Spleen (tissue), 11 donors: ENCODE results near the gene UNC13B. TPM values are rescaled to one million over a fixed set of nuclear protein-coding genes. Genes with fewer than 3 reads are reported as not detected.

Experiments
- DNase-seq: peaks from one replicate; pipeline ENCODE4 v3.0.0-alpha.2; 2020
- H3K27ac ChIP-seq, 8 donors: fragments of 200-600 bp; sonication (generic) in 7 of 8; 1 replicate in 4 of 8; 2 replicates in 4 of 8; pipeline versions ENCODE4 v1.5.0 to v1.8.0; 2016 to 2021; ENCODE audit warnings: inconsistent platforms in 4 of 8, mild to moderate bottlenecking in 4 of 8, moderate library complexity in 1 of 8
- H3K27me3 ChIP-seq, 7 donors: fragments of 200-600 bp; sonication (generic) in 6 of 7; replicated peaks in 1 of 7; 1 replicate in 4 of 7; 2 replicates in 3 of 7; pipeline versions ENCODE4 v1.5.0 to v1.8.0; 2016 to 2021; ENCODE audit warnings: inconsistent platforms in 3 of 7, mild to moderate bottlenecking in 1 of 7
- H3K36me3 ChIP-seq, 6 donors: fragments of 200-600 bp; sonication (generic) in 5 of 6; 1 replicate in 4 of 6; 2 replicates in 2 of 6; pipeline versions ENCODE4 v1.5.0 to v1.8.0; 2016 to 2021; ENCODE audit warnings: inconsistent platforms in 2 of 6
- H3K4me1 ChIP-seq, 6 donors: fragments of 200-600 bp; sonication (generic) in 5 of 6; 1 replicate in 3 of 6; 2 replicates in 3 of 6; pipeline versions ENCODE4 v1.5.0 to v1.8.0; 2016 to 2021; ENCODE audit warnings: inconsistent platforms in 3 of 6
- H3K4me3 ChIP-seq, 8 donors: fragments of 200-600 bp; sonication (generic) in 7 of 8; 1 replicate in 4 of 8; 2 replicates in 4 of 8; pipeline versions ENCODE4 v1.5.0 to v1.8.0; 2016 to 2021; ENCODE audit warnings: inconsistent platforms in 4 of 8, mild to moderate bottlenecking in 4 of 8, moderate library complexity in 2 of 8
- H3K9me3 ChIP-seq, 8 donors: fragments of 200-600 bp; sonication (generic) in 7 of 8; 1 replicate in 4 of 8; 2 replicates in 4 of 8; pipeline versions ENCODE4 v1.5.0 to v1.8.0; 2016 to 2021; ENCODE audit warnings: inconsistent platforms in 4 of 8
- POLR2A ChIP-seq, 3 donors: fragments of 450-650 bp; IDR thresholded peaks; one replicate each; pipeline ENCODE4 v1.5.1; 2017; ENCODE audit warnings: antibody characterized with exemption in 3 of 3, mild to moderate bottlenecking in 1 of 3
- POLR2AphosphoS5 ChIP-seq, 3 donors: sonication (generic); formaldehyde crosslinking; IDR thresholded peaks; one replicate each; pipeline ENCODE4 v1.5.1; 2017; ENCODE audit warnings: antibody characterized with exemption in 3 of 3
- WGBS, 5 donors: extraction: QIAGEN DNeasy Blood & Tissue Kit in 3 of 5; methylation state at CpG; one replicate each; pipeline versions ENCODE4 v1.1.5 to v1.1.7; 2013 to 2018; 5-methylcytosine and 5-hydroxymethylcytosine counted together
- intact Hi-C: fragments of 100-400 bp; cut with DNase I; formaldehyde crosslinking; loops from one replicate; pipeline ENCODE4 v1.15.0; 2023; ENCODE audit warnings: low total_unique reads
- polyA plus RNA-seq, 3 donors: library from polyadenylated mRNA; stranded (reverse); fragments of 200-250 nt; gene quantifications; one replicate each; pipeline ENCODE4 v1.2.1, GENCODE V29; 2013
- total RNA-seq, 7 donors: library from RNA; depleted of rRNA in 3 of 7; stranded (reverse); fragments of >200 nt in 3 of 7; fragmentation: NEBNext Ultra II Directional in 4 of 7; extraction: Animal tissue kit (Norgen Biotek cat#: 25700) in 4 of 7; gene quantifications; one replicate each; pipeline versions ENCODE4 v1.1.0 to v1.2.1, GENCODE V29; 2016 to 2021
- TF ChIP-seq, protein P1 (sequence below), 11 experiments: fragments of 200-600 bp in 7 of 11; fragments of 450-650 bp in 4 of 11; sonication (generic) in 4 of 11; IDR thresholded peaks in 8 of 11; conservative IDR thresholded peaks in 3 of 11; 1 replicate in 7 of 11; 2 replicates in 4 of 11; pipeline versions ENCODE4 v1.4.0 to v1.8.0; 2016 to 2021; ENCODE audit warnings: antibody characterized with exemption in 11 of 11, inconsistent platforms in 4 of 11, mild to moderate bottlenecking in 1 of 11
- donor health status: healthy with polysubstance abuse.
- donor health status: DM: no; HTN: no; CAD: no; lungs with moderate emphysema.
- donor health status: DM: no; HTN: no; CAD: no.
- donor health status: Bipolar disorder and iron deficiency.
- donor health status: healthy.
- donor health status: DM: no; HTN: no; CAD: no.
- donor health status: DM: yes; HTN: yes; CAD: no.

UNC13B gene
- total and polyA plus RNA-seq, 10 donors = 2.4 to 18.7 (median 12.1) TPM

GRCh38 chr9:35348109-35348508 lies 186.3 kb downstream of the UNC13B start:
- H3K4me1 ChIP-seq = no peaks in the 10 kb centered on the region
- intact Hi-C loops = no loop called here
- no peaks in the 10 kb centered on the region for H3K27me3 ChIP-seq
- H3K36me3 ChIP-seq = no peaks in the 10 kb centered on the region
- TF ChIP-seq POLR2AphosphoS5 (IDR thresholded peaks at IDR 0.05) = no peak
- TF ChIP-seq, protein P1, sequence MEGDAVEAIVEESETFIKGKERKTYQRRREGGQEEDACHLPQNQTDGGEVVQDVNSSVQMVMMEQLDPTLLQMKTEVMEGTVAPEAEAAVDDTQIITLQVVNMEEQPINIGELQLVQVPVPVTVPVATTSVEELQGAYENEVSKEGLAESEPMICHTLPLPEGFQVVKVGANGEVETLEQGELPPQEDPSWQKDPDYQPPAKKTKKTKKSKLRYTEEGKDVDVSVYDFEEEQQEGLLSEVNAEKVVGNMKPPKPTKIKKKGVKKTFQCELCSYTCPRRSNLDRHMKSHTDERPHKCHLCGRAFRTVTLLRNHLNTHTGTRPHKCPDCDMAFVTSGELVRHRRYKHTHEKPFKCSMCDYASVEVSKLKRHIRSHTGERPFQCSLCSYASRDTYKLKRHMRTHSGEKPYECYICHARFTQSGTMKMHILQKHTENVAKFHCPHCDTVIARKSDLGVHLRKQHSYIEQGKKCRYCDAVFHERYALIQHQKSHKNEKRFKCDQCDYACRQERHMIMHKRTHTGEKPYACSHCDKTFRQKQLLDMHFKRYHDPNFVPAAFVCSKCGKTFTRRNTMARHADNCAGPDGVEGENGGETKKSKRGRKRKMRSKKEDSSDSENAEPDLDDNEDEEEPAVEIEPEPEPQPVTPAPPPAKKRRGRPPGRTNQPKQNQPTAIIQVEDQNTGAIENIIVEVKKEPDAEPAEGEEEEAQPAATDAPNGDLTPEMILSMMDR (IDR thresholded peaks at IDR 0.05 in 8 of 11, conservative IDR thresholded peaks at IDR 0.05 in 3 of 11) = no peak
- no peak for TF ChIP-seq POLR2A (IDR thresholded peaks at IDR 0.05)
- no peaks in the 10 kb centered on the region for H3K9me3 ChIP-seq
- WGBS, 5 donors = 89 to 96% (median 91%) methylated on average over 5 of the region's 5 CpGs
- H3K27ac ChIP-seq = no peak overlapping the region
- no peak for DNase-seq
- H3K4me3 ChIP-seq = no peak overlapping the region

- WGBS, 5 donors = 82 to 92% (median 90%) methylated on average over 3 of the region's 3 CpGs
- Histone ChIP-seq H3K27ac (no peak overlapping the region), H3K36me3 (no peaks in the 10 kb centered on the region), H3K4me1 (no peaks in the 10 kb centered on the region), H3K27me3 (no peaks in the 10 kb centered on the region), H3K9me3 (no peaks in the 10 kb centered on the region), H3K4me3 (no peak overlapping the region)
- intact Hi-C loops = no loop called here
- no peak for DNase-seq
- TF ChIP-seq, protein P1 (IDR thresholded peaks at IDR 0.05 in 8 of 11, conservative IDR thresholded peaks at IDR 0.05 in 3 of 11) = no peak
- TF ChIP-seq POLR2AphosphoS5 (IDR thresholded peaks at IDR 0.05) (no peak), POLR2A (IDR thresholded peaks at IDR 0.05) (no peak)
These were observed 187.6 kb downstream of the UNC13B start for GRCh38 chr9:35349287-35349990.

DNA sequence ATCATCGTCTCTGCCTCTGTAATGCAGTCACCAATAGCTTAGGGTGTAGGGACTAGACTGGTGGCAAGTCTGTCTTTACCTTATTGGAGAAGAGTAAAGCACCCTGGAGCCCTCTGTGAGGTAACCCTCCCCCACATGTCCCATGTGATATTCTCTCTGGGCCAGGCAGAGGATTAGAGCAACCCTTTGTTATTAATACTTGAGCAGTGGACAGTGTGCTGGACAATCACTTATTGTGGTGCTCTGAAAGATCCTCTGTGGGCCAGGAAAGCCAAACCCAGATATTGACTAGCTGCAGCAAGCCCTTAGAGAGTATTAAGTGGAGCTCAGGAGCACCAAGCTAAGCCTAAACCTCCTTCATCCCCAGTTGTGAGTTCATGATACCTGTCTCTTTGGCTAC lies 188.4 kb downstream of the UNC13B start:
- intact Hi-C loops = no loop called here
- 87 to 100% (median 92%) methylated on average over 1 of the region's 1 CpG for WGBS, 5 donors
- H3K4me3 ChIP-seq = no peak overlapping the region
- no peaks in the 10 kb centered on the region for H3K36me3 ChIP-seq
- no peak for TF ChIP-seq POLR2AphosphoS5 (IDR thresholded peaks at IDR 0.05)
- TF ChIP-seq, protein P1 (IDR thresholded peaks at IDR 0.05 in 8 of 11, conservative IDR thresholded peaks at IDR 0.05 in 3 of 11) = no peak
- no peak for TF ChIP-seq POLR2A (IDR thresholded peaks at IDR 0.05)
- no peaks in the 10 kb centered on the region for H3K9me3 ChIP-seq
- DNase-seq = no peak
- no peak overlapping the region for H3K27ac ChIP-seq
- no peaks in the 10 kb centered on the region for H3K27me3 ChIP-seq
- no peaks in the 10 kb centered on the region for H3K4me1 ChIP-seq

DNA sequence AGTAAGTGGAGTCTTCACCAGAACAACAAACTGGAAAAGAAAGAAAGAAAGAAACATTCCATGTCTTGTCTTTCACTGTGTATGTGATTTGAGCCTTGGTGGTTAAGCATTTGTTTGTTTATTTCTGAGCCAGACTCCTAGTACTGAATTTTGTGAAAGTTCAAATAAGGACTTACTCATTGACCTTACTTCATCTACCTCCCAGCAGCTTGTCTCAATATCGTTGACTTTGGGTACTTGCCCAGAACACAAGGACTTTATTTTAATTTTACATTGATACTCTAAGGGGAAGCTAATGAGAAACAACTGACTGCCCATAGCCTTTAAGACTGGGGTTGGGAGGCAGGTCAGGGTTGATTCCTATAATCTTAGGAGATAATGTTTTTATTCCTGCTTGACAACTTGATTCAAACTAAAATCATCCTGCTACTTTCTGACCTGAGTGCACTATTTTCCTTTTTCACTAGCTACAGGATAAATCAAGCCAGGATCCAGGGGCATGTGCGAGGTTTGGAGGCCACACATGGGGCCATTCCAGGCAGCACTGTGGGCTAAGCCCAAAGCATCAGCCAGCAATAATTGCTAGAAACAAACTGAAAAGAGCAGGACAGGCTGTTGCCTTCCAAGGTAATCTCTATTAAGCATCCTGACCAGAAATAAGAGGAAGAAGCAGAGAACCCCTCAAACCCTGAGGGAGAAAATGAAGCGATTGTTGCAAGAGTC lies 189.2 kb downstream of the UNC13B start:
- WGBS, 5 donors = 80 to 86% (median 85%) methylated on average over 3 of the region's 3 CpGs
- H3K36me3 ChIP-seq = no peaks in the 10 kb centered on the region
- H3K4me1 ChIP-seq = no peaks in the 10 kb centered on the region
- TF ChIP-seq, protein P1 (IDR thresholded peaks at IDR 0.05 in 8 of 11, conservative IDR thresholded peaks at IDR 0.05 in 3 of 11) = no peak
- no peak for TF ChIP-seq POLR2AphosphoS5 (IDR thresholded peaks at IDR 0.05)
- TF ChIP-seq POLR2A (IDR thresholded peaks at IDR 0.05) = no peak
- intact Hi-C loops = no loop called here
- no peak for DNase-seq
- H3K27me3 ChIP-seq = no peaks in the 10 kb centered on the region
- no peak overlapping the region for H3K27ac ChIP-seq
- no peak overlapping the region for H3K4me3 ChIP-seq
- H3K9me3 ChIP-seq = no peaks in the 10 kb centered on the region
